Trophoblast cell (in vitro differentiated cells and primary cell): Measurements from ENCODE around the gene SUCLG2.

ENCODE experiments used
- DNase-seq, 2 donors: peaks; one replicate each; pipeline ENCODE4 v3.0.0-alpha.2; 2016
- H2AFZ ChIP-seq: 2 replicates; pipeline ENCODE4 v1.6.1; 2013; ENCODE audit warnings: low read length, moderate library complexity, mild to moderate bottlenecking; ENCODE audit not compliant: insufficient read depth, poor library complexity
- H2AK5ac ChIP-seq: 2 replicates; pipeline ENCODE4 v1.6.1; 2013; ENCODE audit warnings: mild to moderate bottlenecking, low read length
- H2BK120ac ChIP-seq: 2 replicates; pipeline ENCODE4 v1.6.1; 2013; ENCODE audit warnings: low read length, mild to moderate bottlenecking, moderate library complexity; ENCODE audit not compliant: insufficient read depth, poor library complexity
- H2BK12ac ChIP-seq: 2 replicates; pipeline ENCODE4 v1.6.1; 2013; ENCODE audit warnings: mild to moderate bottlenecking, low read length, moderate library complexity
- H2BK5ac ChIP-seq: 2 replicates; pipeline ENCODE4 v1.6.1; 2013; ENCODE audit warnings: low read length, low read depth, moderate library complexity, mild to moderate bottlenecking; ENCODE audit not compliant: poor library complexity
- H3K14ac ChIP-seq: 2 replicates; pipeline ENCODE4 v1.6.1; 2013; ENCODE audit warnings: mild to moderate bottlenecking, low read length
- H3K18ac ChIP-seq: 2 replicates; pipeline ENCODE4 v1.6.1; 2013; ENCODE audit warnings: mild to moderate bottlenecking, low read length
- H3K23ac ChIP-seq: 2 replicates; pipeline ENCODE4 v1.6.1; 2013; ENCODE audit warnings: low read length
- H3K27ac ChIP-seq: 2 replicates; pipeline ENCODE4 v1.5.1; 2013; ENCODE audit warnings: low read depth, mild to moderate bottlenecking, inconsistent platforms, low read length, moderate library complexity
- H3K27me3 ChIP-seq: 2 replicates; pipeline ENCODE4 v1.6.1; 2013; ENCODE audit warnings: inconsistent platforms, mild to moderate bottlenecking, low read length, moderate library complexity; ENCODE audit not compliant: insufficient read depth
- H3K36me3 ChIP-seq, 2 experiments: 1 replicate in 1 of 2; 2 replicates in 1 of 2; pipeline ENCODE4 v1.6.1; 2013; ENCODE audit warnings: low read length in 2 of 2, mild to moderate bottlenecking in 2 of 2, moderate library complexity in 1 of 2; ENCODE audit not compliant: insufficient read depth in 2 of 2, control insufficient read depth in 1 of 2
- H3K4ac ChIP-seq: 2 replicates; pipeline ENCODE4 v1.6.1; 2013; ENCODE audit warnings: low read depth, mild to moderate bottlenecking, low read length, moderate library complexity
- H3K4me1 ChIP-seq, 2 experiments: 1 replicate in 1 of 2; 2 replicates in 1 of 2; pipeline ENCODE4 v1.6.1; 2013; ENCODE audit warnings: low read length in 2 of 2, mild to moderate bottlenecking in 2 of 2, moderate library complexity in 1 of 2; ENCODE audit not compliant: insufficient read depth in 2 of 2, control insufficient read depth in 1 of 2
- H3K4me2 ChIP-seq: 2 replicates; pipeline ENCODE4 v1.6.1; 2013; ENCODE audit warnings: inconsistent platforms, mild to moderate bottlenecking, low read length, moderate library complexity
- H3K4me3 ChIP-seq: 2 replicates; pipeline ENCODE4 v1.5.1; 2013; ENCODE audit warnings: mild to moderate bottlenecking, low read depth, low read length, inconsistent platforms
- H3K79me1 ChIP-seq: one replicate; pipeline ENCODE4 v1.6.1; 2013; ENCODE audit warnings: low read length
- H3K79me2 ChIP-seq: 2 replicates; pipeline ENCODE4 v1.6.1; 2013; ENCODE audit warnings: low read length, mild to moderate bottlenecking; ENCODE audit not compliant: control insufficient read depth, insufficient read depth, poor library complexity
- H3K9ac ChIP-seq: 2 replicates; pipeline ENCODE4 v1.6.1; 2013; ENCODE audit warnings: mild to moderate bottlenecking, low read length
- H3K9me3 ChIP-seq: 2 replicates; pipeline ENCODE4 v1.6.1; 2013; ENCODE audit warnings: low read depth, mild to moderate bottlenecking, control low read depth, inconsistent platforms, low read length; ENCODE audit not compliant: insufficient read depth
- H4K12ac ChIP-seq: 2 replicates; pipeline ENCODE4 v1.6.1; 2013; ENCODE audit warnings: low read depth, mild to moderate bottlenecking, low read length, moderate library complexity
- H4K8ac ChIP-seq: 2 replicates; pipeline ENCODE4 v1.6.1; 2013; ENCODE audit warnings: low read depth, mild to moderate bottlenecking, low read length, moderate library complexity
- H4K91ac ChIP-seq: one replicate; pipeline ENCODE4 v1.6.1; 2013; ENCODE audit warnings: low read depth, mild to moderate bottlenecking, low read length, moderate library complexity
- WGBS: extraction: QIAGEN DNeasy Blood & Tissue Kit; methylation state at CpG from one replicate; pipeline ENCODE4 v1.1.7; 2013; ENCODE audit warnings: missing lambda C conversion rate; ENCODE audit not compliant: insufficient read length, insufficient coverage; ENCODE audit errors: extremely low coverage; 5-methylcytosine and 5-hydroxymethylcytosine counted together

Gene SUCLG2

DNA sequence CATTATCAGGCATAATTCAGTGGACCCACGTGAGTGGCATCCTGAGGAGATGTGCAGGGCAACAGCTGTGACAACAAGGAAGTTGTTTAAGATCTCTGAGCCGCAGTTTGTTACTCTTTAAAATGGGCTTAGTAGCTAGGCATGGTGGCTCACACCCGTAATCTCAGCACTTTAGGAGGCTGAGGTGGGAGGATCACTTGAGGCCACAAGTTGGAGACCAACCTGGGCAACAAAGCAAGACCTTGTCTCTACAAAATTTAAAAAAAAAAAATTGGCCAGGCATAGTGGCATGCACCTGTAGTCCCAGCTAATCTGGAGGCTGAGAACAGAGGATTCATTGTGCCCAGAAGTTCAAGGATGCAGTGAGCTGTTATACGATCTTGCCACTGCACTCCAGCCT, 12.2 kb downstream of the SUCLG2 start:
- no peak overlapping the region for H2AFZ ChIP-seq
- no peak overlapping the region for H3K9ac ChIP-seq
- no peaks in the 10 kb centered on the region for H3K9me3 ChIP-seq
- no peak overlapping the region for H2BK12ac ChIP-seq
- H4K8ac ChIP-seq = no peak overlapping the region
- no peaks in the 10 kb centered on the region for H3K36me3 ChIP-seq
- no peak overlapping the region for H3K14ac ChIP-seq
- H3K4me2 ChIP-seq = no peak overlapping the region
- H2BK5ac ChIP-seq = no peak overlapping the region
- no peak overlapping the region for H3K27ac ChIP-seq
- H3K79me2 ChIP-seq = no peaks in the 10 kb centered on the region
- no CpG with 5 or more reads among the region's 4 CpGs for WGBS
- peaks cover under 1 to 4% of the 10 kb centered on the region in 2 experiments for H3K4me1 ChIP-seq
- no peak overlapping the region for H3K23ac ChIP-seq
- DNase-seq = no peak
- no peak overlapping the region for H2AK5ac ChIP-seq
- no peak overlapping the region for H3K4me3 ChIP-seq
- no peak overlapping the region for H3K4ac ChIP-seq
- no peak overlapping the region for H4K12ac ChIP-seq
- H3K27me3 ChIP-seq = no peaks in the 10 kb centered on the region
- peaks cover 2% of the 10 kb centered on the region for H3K79me1 ChIP-seq
- no peak overlapping the region for H3K18ac ChIP-seq
- no peak overlapping the region for H2BK120ac ChIP-seq
- no peak overlapping the region for H4K91ac ChIP-seq

DNA sequence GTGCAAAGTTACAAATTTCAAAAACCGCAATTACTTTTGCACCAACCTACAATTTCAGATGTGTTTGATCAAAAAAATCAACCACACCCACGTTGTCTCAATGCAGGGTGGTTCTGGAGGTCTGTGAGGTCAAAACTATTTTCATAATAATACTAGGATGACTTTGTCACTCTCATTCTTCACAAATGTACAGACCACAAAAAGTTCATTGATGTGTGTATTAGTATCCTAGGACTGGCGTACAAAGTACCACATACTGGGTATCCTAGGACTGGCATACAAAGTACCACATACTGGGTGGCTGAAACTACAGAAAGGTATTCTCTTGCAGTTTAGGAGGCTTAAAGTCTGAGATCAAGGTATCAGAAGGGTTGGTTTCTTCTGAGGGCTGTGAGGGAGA, 13.0 kb downstream of the SUCLG2 start:
- no peak overlapping the region for H3K27ac ChIP-seq
- no peak overlapping the region for H3K9ac ChIP-seq
- WGBS = no CpG with 5 or more reads among the region's 3 CpGs
- no peak overlapping the region for H2AK5ac ChIP-seq
- no peaks in the 10 kb centered on the region for H3K36me3 ChIP-seq
- H3K23ac ChIP-seq = no peak overlapping the region
- no peak overlapping the region for H3K18ac ChIP-seq
- H2AFZ ChIP-seq = no peak overlapping the region
- no peak overlapping the region for H4K91ac ChIP-seq
- H2BK120ac ChIP-seq = no peak overlapping the region
- no peak overlapping the region for H3K14ac ChIP-seq
- H2BK5ac ChIP-seq = no peak overlapping the region
- no peaks in the 10 kb centered on the region for H3K27me3 ChIP-seq
- no peak overlapping the region for H3K4ac ChIP-seq
- no peak overlapping the region for H2BK12ac ChIP-seq
- H3K79me1 ChIP-seq = no peaks in the 10 kb centered on the region
- peaks cover 0 to 3% of the 10 kb centered on the region in 2 experiments for H3K4me1 ChIP-seq
- no peak overlapping the region for H4K8ac ChIP-seq
- H4K12ac ChIP-seq = no peak overlapping the region
- no peak overlapping the region for H3K4me3 ChIP-seq
- H3K79me2 ChIP-seq = no peaks in the 10 kb centered on the region
- H3K4me2 ChIP-seq = no peak overlapping the region
- no peak for DNase-seq
- H3K9me3 ChIP-seq = no peaks in the 10 kb centered on the region

DNA sequence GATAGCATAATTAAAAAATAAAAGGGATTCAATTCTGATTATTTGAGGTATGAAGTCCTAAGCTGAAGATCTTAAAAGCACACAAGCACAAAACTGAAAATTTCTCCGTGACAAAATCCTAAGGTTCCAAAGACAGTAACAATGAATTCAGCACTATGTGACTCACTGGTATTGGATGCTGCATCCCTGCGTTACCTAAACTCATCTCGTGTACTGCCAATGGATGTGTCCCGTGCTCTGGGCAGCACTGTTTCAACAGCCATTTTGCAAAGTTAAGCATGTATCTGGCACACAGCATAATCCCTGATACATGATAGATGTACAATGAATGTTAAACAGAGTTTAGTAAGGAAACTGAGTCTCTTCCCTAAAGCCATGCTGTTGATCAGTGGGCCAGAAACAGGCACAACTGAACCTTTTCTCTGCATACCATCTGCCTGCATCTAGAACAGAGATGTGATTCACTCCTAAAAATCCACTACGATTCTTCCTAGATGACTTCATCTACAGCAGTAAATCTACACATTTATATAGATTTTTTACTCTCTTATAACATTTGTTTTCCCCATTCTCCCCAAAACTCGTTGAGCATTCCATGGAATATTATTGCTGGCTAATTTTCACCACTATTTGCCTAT, 14.3 kb downstream of the SUCLG2 start:
- Histone ChIP-seq H4K91ac (no peak overlapping the region), H3K4me1 (peaks cover 0 to 3% of the 10 kb centered on the region in 2 experiments), H3K18ac (no peak overlapping the region), H3K27me3 (no peaks in the 10 kb centered on the region), H3K23ac (peak overlapping the region; percentile 8), H3K9me3 (no peaks in the 10 kb centered on the region), H2AK5ac (no peak overlapping the region), H2BK12ac (no peak overlapping the region), H3K79me2 (no peaks in the 10 kb centered on the region), H3K4me3 (no peak overlapping the region), H4K8ac (no peak overlapping the region), H3K27ac (no peak overlapping the region), H2BK120ac (no peak overlapping the region), H3K9ac (no peak overlapping the region), H3K4me2 (no peak overlapping the region), H3K14ac (no peak overlapping the region), H3K4ac (no peak overlapping the region), H3K36me3 (no peaks in the 10 kb centered on the region), H2BK5ac (no peak overlapping the region), H2AFZ (no peak overlapping the region), H4K12ac (no peak overlapping the region), H3K79me1 (no peaks in the 10 kb centered on the region)
- peak; percentile 19 to 63 for DNase-seq
- no CpG with 5 or more reads among the region's 6 CpGs for WGBS

DNA sequence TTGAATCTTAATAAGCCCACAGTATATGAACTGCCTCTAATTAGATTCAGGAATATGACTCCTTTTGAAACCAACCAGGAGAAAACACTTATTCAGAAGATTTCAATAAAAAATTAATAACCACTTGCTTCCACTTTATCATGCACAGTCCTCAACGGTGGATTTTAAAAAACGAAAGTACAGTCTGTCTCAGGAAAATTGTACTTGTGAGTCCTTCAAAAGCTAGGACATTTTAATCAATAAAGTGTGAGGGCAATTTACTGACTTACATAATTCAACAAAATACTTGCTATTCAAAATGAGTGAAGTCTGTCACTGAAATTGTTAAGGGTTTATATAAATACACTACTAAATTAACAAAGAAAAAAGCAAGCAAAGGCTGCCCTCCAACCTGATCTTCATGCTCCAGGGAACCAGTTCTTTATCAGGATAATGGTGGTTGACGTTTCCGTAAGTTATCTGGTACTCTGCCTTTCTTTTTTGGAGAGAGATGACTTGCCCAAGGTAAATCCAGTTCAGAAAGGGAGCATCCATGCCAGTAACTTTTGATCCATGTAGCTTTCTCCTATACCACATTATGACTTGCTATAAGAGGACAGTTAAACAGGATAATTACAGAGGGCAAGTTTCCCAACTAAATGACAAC, 17.0 kb downstream of the SUCLG2 start:
- no peak overlapping the region for H4K8ac ChIP-seq
- no peaks in the 10 kb centered on the region for H3K9me3 ChIP-seq
- no peaks in the 10 kb centered on the region for H3K27me3 ChIP-seq
- H3K79me2 ChIP-seq = no peaks in the 10 kb centered on the region
- H3K4me2 ChIP-seq = no peak overlapping the region
- H3K23ac ChIP-seq = no peak overlapping the region
- no peak overlapping the region for H4K91ac ChIP-seq
- H2AK5ac ChIP-seq = no peak overlapping the region
- DNase-seq = peak in 1 of 2 donors; percentile 44
- no peak overlapping the region for H3K27ac ChIP-seq
- H2BK12ac ChIP-seq = no peak overlapping the region
- no peak overlapping the region for H4K12ac ChIP-seq
- H3K4me3 ChIP-seq = no peak overlapping the region
- no peak overlapping the region for H3K18ac ChIP-seq
- no peak overlapping the region for H3K4ac ChIP-seq
- H2BK120ac ChIP-seq = no peak overlapping the region
- H3K4me1 ChIP-seq = peaks cover 0 to 3% of the 10 kb centered on the region in 2 experiments
- no peaks in the 10 kb centered on the region for H3K36me3 ChIP-seq
- WGBS = no CpG with 5 or more reads among the region's 4 CpGs
- no peak overlapping the region for H3K14ac ChIP-seq
- no peak overlapping the region for H2BK5ac ChIP-seq
- H2AFZ ChIP-seq = no peak overlapping the region
- no peaks in the 10 kb centered on the region for H3K79me1 ChIP-seq
- no peak overlapping the region for H3K9ac ChIP-seq
